OCI-LY3 (cell line): ENCODE results near the gene DPEP2.
"Not testable (repeated sequence)": the region's sequence is repeated elsewhere in the genome, so short reads cannot be mapped to it uniquely, and the experiment has no call there.

Experiments used
- H2AFZ ChIP-seq: fragments of 200-600, 300-600 bp; shearing (Covaris generic); 2 replicates; pipeline ENCODE4 v1.6.0; 2014; ENCODE audit warnings: antibody characterized with exemption, low read depth, low read length
- H3K27ac ChIP-seq: fragments of 200-600, 300-600 bp; sonication (generic); 2 replicates; pipeline ENCODE4 v1.5.1; 2014; ENCODE audit warnings: mild to moderate bottlenecking, low read length, moderate library complexity, mixed read lengths
- H3K27me3 ChIP-seq: fragments of 200-600, 300-600 bp; sonication (generic); 2 replicates; pipeline ENCODE4 v1.6.1; 2014; ENCODE audit warnings: low read depth, low read length, mixed read lengths
- H3K36me3 ChIP-seq: fragments of 200-600, 300-600 bp; sonication (generic); replicated peaks from 2 replicates; pipeline ENCODE3; 2014; ENCODE audit warnings: low read depth, low read length, mixed read lengths
- H3K4me1 ChIP-seq: fragments of 300-600, 200-600 bp; sonication (generic); 2 replicates; pipeline ENCODE4 v1.6.1; 2014; ENCODE audit warnings: low read length, mixed read lengths
- H3K4me2 ChIP-seq: fragments of 200-600, 300-600 bp; sonication (generic); 2 replicates; pipeline ENCODE4 v1.6.1; 2014; ENCODE audit warnings: low read length, mixed read lengths
- H3K4me3 ChIP-seq: fragments of 300-600, 200-600 bp; sonication (generic); 2 replicates; pipeline ENCODE4 v1.5.1; 2014; ENCODE audit warnings: antibody characterized with exemption, mild to moderate bottlenecking, low read length, moderate library complexity
- H3K79me2 ChIP-seq: fragments of 300-600, 200-600 bp; shearing (Covaris generic); 2 replicates; pipeline ENCODE4 v1.6.1; 2014; ENCODE audit warnings: mild to moderate bottlenecking, low read length, mixed read lengths
- H3K9ac ChIP-seq: fragments of 300-600, 200-600 bp; shearing (Covaris generic); 2 replicates; pipeline ENCODE4 v1.6.0; 2014; ENCODE audit warnings: mild to moderate bottlenecking, low read length, moderate library complexity
- H3K9me3 ChIP-seq: fragments of 200-600, 300-600 bp; shearing (Covaris generic); 2 replicates; pipeline ENCODE4 v1.6.1; 2014; ENCODE audit warnings: low read length, mixed read lengths; ENCODE audit not compliant: insufficient read depth
- H4K20me1 ChIP-seq: fragments of 200-600, 300-600 bp; sonication (generic); 2 replicates; pipeline ENCODE4 v1.6.1; 2016; ENCODE audit warnings: low read length, mixed read lengths; ENCODE audit not compliant: insufficient read depth
- EZH2phosphoT487 ChIP-seq: fragments of 200-600 bp; shearing (Covaris generic); IDR thresholded peaks from 2 replicates; pipeline ENCODE4 v1.6.1; 2018; ENCODE audit warnings: antibody characterized with exemption, mixed run types, low read depth
- TF ChIP-seq, protein P1 (sequence below): fragments of 200-600, 300-600 bp; sonication (generic); IDR thresholded peaks from 2 replicates; pipeline ENCODE4 v1.5.1; 2014; ENCODE audit warnings: antibody characterized with exemption, low read length, low read depth

DPEP2 gene

GRCh38 chr16:67977005-67977404, 22.3 kb downstream of the DPEP2 start:
- no peaks in the 10 kb centered on the region for H4K20me1 ChIP-seq
- H3K9ac ChIP-seq = no peak overlapping the region
- no peak overlapping the region for H3K4me3 ChIP-seq
- H3K9me3 ChIP-seq = no peaks in the 10 kb centered on the region
- no peak overlapping the region for H2AFZ ChIP-seq
- H3K36me3 ChIP-seq = no peaks in the 10 kb centered on the region
- peaks cover 7% of the 10 kb centered on the region for H3K4me1 ChIP-seq
- H3K79me2 ChIP-seq = no peaks in the 10 kb centered on the region
- H3K4me2 ChIP-seq = no peak overlapping the region
- TF ChIP-seq, protein P1, sequence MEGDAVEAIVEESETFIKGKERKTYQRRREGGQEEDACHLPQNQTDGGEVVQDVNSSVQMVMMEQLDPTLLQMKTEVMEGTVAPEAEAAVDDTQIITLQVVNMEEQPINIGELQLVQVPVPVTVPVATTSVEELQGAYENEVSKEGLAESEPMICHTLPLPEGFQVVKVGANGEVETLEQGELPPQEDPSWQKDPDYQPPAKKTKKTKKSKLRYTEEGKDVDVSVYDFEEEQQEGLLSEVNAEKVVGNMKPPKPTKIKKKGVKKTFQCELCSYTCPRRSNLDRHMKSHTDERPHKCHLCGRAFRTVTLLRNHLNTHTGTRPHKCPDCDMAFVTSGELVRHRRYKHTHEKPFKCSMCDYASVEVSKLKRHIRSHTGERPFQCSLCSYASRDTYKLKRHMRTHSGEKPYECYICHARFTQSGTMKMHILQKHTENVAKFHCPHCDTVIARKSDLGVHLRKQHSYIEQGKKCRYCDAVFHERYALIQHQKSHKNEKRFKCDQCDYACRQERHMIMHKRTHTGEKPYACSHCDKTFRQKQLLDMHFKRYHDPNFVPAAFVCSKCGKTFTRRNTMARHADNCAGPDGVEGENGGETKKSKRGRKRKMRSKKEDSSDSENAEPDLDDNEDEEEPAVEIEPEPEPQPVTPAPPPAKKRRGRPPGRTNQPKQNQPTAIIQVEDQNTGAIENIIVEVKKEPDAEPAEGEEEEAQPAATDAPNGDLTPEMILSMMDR = no peak
- no peak for TF ChIP-seq EZH2phosphoT487
- H3K27ac ChIP-seq = no peak overlapping the region
- H3K27me3 ChIP-seq = no peaks in the 10 kb centered on the region

DNA sequence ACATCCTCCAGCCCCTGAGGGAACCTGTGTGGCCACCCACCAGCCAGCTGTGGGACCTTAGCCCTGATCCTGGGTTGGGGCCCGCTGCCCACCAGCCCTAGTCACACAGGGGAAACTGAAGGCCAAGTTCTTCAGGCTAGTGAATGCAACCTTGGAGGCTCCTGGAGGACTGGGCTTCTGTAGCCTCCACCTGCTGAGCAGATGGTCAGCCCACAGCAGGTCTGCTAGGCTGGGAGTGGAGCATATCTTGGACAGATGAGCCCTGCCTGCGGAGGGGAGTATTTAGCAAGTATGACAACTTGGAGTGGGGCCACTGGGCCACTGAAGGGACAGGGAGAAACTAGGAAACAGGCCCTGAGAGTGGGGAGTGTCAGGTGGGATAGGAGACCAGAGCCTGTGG, 23.1 kb downstream of the DPEP2 start:
- Histone ChIP-seq H3K27ac (no peak overlapping the region), H3K27me3 (no peaks in the 10 kb centered on the region), H3K36me3 (no peaks in the 10 kb centered on the region), H4K20me1 (no peaks in the 10 kb centered on the region), H3K9me3 (no peaks in the 10 kb centered on the region), H3K9ac (no peak overlapping the region), H3K4me1 (peaks cover 7% of the 10 kb centered on the region), H3K4me3 (no peak overlapping the region), H3K79me2 (no peaks in the 10 kb centered on the region), H2AFZ (no peak overlapping the region), H3K4me2 (no peak overlapping the region)
- TF ChIP-seq, protein P1 = no peak
- TF ChIP-seq EZH2phosphoT487 = no peak

GRCh38 chr16:67975321-67976105, 23.8 kb downstream of the DPEP2 start:
- no peaks in the 10 kb centered on the region for H3K27me3 ChIP-seq
- no peaks in the 10 kb centered on the region for H3K79me2 ChIP-seq
- H3K27ac ChIP-seq = no peak overlapping the region
- no peaks in the 10 kb centered on the region for H3K9me3 ChIP-seq
- H4K20me1 ChIP-seq = no peaks in the 10 kb centered on the region
- H2AFZ ChIP-seq = no peak overlapping the region
- no peaks in the 10 kb centered on the region for H3K36me3 ChIP-seq
- no peak overlapping the region for H3K9ac ChIP-seq
- TF ChIP-seq, protein P1 = no peak
- no peak for TF ChIP-seq EZH2phosphoT487
- H3K4me3 ChIP-seq = no peak overlapping the region
- H3K4me1 ChIP-seq = peaks cover 7% of the 10 kb centered on the region
- peak overlapping the region; percentile 19; the same call in 1 of the 2 replicates for H3K4me2 ChIP-seq

DNA sequence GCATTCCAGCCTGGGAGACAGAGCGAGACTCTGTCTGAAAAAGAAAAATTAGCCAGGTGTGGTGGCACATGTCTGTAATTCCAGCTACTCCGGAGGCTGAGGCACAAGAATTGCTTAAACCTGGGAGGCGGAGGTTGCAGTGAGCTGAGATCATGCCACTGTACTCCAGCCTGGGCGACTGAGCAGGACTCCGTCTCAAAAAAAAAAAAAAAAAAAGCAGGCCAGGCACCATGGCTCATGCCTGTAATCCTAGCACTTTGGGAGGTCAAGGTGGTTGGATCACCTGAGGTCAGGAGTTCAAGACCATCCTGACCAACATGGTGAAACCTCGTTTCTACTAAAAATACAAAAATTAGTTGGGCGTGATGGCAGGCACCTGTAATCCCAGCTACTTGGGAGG, 27.0 kb downstream of the DPEP2 start:
- not testable (repeated sequence) for H3K79me2 ChIP-seq, H3K9ac ChIP-seq, H3K27me3 ChIP-seq, H3K4me2 ChIP-seq, H3K9me3 ChIP-seq, H3K27ac ChIP-seq, H3K4me1 ChIP-seq, H4K20me1 ChIP-seq, H3K4me3 ChIP-seq, H2AFZ ChIP-seq, H3K36me3 ChIP-seq
